Measurements from ENCODE around the gene MAP3K4. TPM values are rescaled to one million over a fixed set of nuclear protein-coding genes. Genes with fewer than 3 reads are reported as not detected.

The MAP3K4 gene
- total and polyA plus RNA-seq, 10 donors = 11.4 to 65.5 (median 37.0) TPM

GRCh38 chr6:161135695-161136591 lies 144.4 kb downstream of the MAP3K4 start:
- Histone ChIP-seq H3K36me3 (peaks cover 0 to 77% (median 6%) of the 10 kb centered on the region in 6 donors), H3K4me1 (peaks cover 0 to 13% (median 0%) of the 10 kb centered on the region in 6 donors), H3K9me3 (no peaks in the 10 kb centered on the region), H3K4me3 (no peak overlapping the region), H3K27ac (no peak overlapping the region), H3K27me3 (replicated peaks in 1 of 7) (no peaks in the 10 kb centered on the region)
- intact Hi-C loops (cut with DNase I; ENCODE audit: low total_unique reads) = no loop called here
- TF ChIP-seq, protein P1, sequence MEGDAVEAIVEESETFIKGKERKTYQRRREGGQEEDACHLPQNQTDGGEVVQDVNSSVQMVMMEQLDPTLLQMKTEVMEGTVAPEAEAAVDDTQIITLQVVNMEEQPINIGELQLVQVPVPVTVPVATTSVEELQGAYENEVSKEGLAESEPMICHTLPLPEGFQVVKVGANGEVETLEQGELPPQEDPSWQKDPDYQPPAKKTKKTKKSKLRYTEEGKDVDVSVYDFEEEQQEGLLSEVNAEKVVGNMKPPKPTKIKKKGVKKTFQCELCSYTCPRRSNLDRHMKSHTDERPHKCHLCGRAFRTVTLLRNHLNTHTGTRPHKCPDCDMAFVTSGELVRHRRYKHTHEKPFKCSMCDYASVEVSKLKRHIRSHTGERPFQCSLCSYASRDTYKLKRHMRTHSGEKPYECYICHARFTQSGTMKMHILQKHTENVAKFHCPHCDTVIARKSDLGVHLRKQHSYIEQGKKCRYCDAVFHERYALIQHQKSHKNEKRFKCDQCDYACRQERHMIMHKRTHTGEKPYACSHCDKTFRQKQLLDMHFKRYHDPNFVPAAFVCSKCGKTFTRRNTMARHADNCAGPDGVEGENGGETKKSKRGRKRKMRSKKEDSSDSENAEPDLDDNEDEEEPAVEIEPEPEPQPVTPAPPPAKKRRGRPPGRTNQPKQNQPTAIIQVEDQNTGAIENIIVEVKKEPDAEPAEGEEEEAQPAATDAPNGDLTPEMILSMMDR (IDR thresholded peaks at IDR 0.05 in 8 of 11, conservative IDR thresholded peaks at IDR 0.05 in 3 of 11) = no peak
- TF ChIP-seq POLR2A (IDR thresholded peaks at IDR 0.05) (no peak), POLR2AphosphoS5 (IDR thresholded peaks at IDR 0.05) (peak in 2 of 3 donors; percentile 11 to 42)
- no peak for DNase-seq
- WGBS, 5 donors = 63 to 79% (median 71%) methylated on average over 23 of the region's 23 CpGs

- WGBS, 5 donors = 85 to 95% (median 92%) methylated on average over 7 to 11 of the region's 11 CpGs
- no peak for DNase-seq
- Histone ChIP-seq H3K27me3 (replicated peaks in 1 of 7) (no peaks in the 10 kb centered on the region), H3K36me3 (peaks cover 0 to 77% (median 6%) of the 10 kb centered on the region in 6 donors), H3K9me3 (no peaks in the 10 kb centered on the region), H3K27ac (no peak overlapping the region), H3K4me3 (no peak overlapping the region), H3K4me1 (peaks cover 0 to 13% (median 0%) of the 10 kb centered on the region in 6 donors)
- intact Hi-C loops (cut with DNase I; ENCODE audit: low total_unique reads) = no loop called here
- no peak for TF ChIP-seq POLR2A (IDR thresholded peaks at IDR 0.05)
- TF ChIP-seq POLR2AphosphoS5 (IDR thresholded peaks at IDR 0.05) = no peak
- TF ChIP-seq, protein P1 (IDR thresholded peaks at IDR 0.05 in 8 of 11, conservative IDR thresholded peaks at IDR 0.05 in 3 of 11) = no peak
These were observed 145.1 kb downstream of the MAP3K4 start for GRCh38 chr6:161136655-161137054.

DNA sequence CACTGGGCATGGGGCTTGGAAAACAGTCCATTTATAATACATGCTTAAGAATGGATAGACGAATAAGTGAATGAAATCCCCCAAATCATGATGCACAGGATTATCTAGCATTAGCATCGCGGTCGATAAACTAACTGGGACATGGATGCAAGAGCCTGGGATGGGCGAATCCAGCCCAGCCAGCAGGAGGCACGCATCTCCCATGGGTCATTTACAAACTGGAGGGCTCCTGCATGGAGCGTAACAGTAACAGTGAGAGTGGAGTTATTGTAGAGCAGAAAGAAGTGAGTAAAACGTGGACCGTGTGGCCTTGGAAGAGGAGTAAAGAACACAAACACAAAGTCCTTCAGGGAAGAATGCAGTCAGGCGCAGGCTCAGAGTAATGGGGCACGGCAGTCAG lies 145.8 kb downstream of the MAP3K4 start:
- Histone ChIP-seq H3K27ac (no peak overlapping the region), H3K9me3 (no peaks in the 10 kb centered on the region), H3K36me3 (peaks cover 0 to 77% (median 6%) of the 10 kb centered on the region in 6 donors), H3K4me3 (no peak overlapping the region), H3K4me1 (peaks cover 0 to 13% (median 0%) of the 10 kb centered on the region in 6 donors), H3K27me3 (replicated peaks in 1 of 7) (no peaks in the 10 kb centered on the region)
- 93 to 97% (median 96%) methylated on average over 11 of the region's 11 CpGs for WGBS, 5 donors
- TF ChIP-seq POLR2AphosphoS5 (IDR thresholded peaks at IDR 0.05) (no peak), POLR2A (IDR thresholded peaks at IDR 0.05) (no peak)
- TF ChIP-seq, protein P1 (IDR thresholded peaks at IDR 0.05 in 8 of 11, conservative IDR thresholded peaks at IDR 0.05 in 3 of 11) = no peak
- intact Hi-C loops (cut with DNase I; ENCODE audit: low total_unique reads) = no loop called here
- DNase-seq = no peak

GRCh38 chr6:161137839-161138542 lies 146.4 kb downstream of the MAP3K4 start:
- DNase-seq = no peak
- peak in 1 of 3 donors; percentile 41 for TF ChIP-seq POLR2AphosphoS5 (IDR thresholded peaks at IDR 0.05)
- TF ChIP-seq, protein P1 (IDR thresholded peaks at IDR 0.05 in 8 of 11, conservative IDR thresholded peaks at IDR 0.05 in 3 of 11) = no peak
- intact Hi-C loops (cut with DNase I; ENCODE audit: low total_unique reads) = no loop called here
- H3K27ac ChIP-seq = no peak overlapping the region
- WGBS, 5 donors = 88 to 98% (median 93%) methylated on average over 12 of the region's 12 CpGs
- no peak overlapping the region for H3K4me3 ChIP-seq
- H3K36me3 ChIP-seq = peaks cover 0 to 77% (median 6%) of the 10 kb centered on the region in 6 donors
- H3K4me1 ChIP-seq = peaks cover 0 to 13% (median 0%) of the 10 kb centered on the region in 6 donors
- no peaks in the 10 kb centered on the region for H3K9me3 ChIP-seq
- H3K27me3 ChIP-seq (replicated peaks in 1 of 7) = no peaks in the 10 kb centered on the region

Measured in spleen (tissue), 11 donors.